ENCODE results near the gene FANCB.

FANCB gene

DNA sequence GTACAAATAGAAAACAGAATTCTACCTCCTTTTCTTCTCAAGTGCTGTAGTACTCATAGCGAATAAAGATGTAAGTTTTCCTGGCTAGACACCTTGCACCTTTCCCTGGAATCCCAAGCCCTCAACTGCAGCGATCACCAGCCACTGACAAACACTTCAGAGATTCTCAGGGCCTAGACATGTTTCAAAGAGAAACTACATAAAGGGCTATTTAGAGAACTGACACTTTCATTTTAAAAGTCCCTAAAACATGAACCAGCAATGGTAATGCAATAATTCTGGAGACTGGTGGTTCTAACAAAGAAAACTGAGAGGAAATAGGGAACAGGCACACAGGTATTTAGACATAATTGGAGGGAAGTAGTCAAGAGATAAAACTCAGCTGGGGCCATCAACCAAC, 35.7 kb downstream of the FANCB start:
- DNase-seq (ENCODE audit: low read depth in 1 of 2, low spot score in 1 of 2): no peak

DNA sequence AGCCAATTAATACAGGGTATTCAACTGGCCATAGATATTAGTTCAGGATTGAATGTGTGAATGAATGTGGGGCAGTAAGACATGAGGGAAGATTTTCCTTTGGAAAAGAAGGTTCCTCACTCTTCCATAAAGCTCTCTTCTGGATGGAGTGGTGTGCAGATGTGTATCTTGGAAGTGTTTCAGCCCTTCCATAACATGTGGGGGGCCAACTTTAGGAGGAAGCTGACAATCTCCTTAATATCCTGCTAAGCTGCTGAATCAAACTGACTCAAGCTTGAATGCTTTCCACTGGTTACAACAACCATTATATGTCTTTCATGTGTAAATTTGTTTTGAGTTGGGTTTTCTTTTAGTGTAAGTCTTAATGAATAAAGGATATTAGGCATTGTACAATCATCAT, 40.3 kb downstream of the FANCB start:
- no peak for DNase-seq (ENCODE audit: low read depth in 1 of 2, low spot score in 1 of 2)

DNA sequence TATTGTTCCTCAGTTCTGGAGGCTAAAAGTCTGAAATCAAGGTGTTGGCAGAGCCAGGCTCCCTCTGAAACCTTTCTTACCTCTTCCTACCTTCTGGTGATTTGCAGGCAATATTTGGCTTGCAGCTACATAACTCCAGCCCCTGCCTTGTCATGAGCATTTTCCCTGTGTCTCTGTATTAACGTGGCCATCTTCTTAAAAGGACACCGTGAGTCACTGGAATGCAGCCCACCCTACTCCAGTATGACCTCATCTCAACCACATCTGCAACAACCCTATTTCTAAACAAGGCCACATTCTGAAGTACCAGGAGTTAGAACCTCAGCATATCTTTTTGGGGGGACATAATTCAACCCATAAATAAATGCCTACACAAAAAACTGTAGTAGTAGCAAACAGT, 40.7 kb downstream of the FANCB start:
- no peak for DNase-seq (ENCODE audit: low read depth in 1 of 2, low spot score in 1 of 2)

GRCh38 chrX:14829643-14830042, 43.2 kb downstream of the FANCB start:
- DNase-seq (ENCODE audit: low read depth in 1 of 2, low spot score in 1 of 2): no peak

DNA sequence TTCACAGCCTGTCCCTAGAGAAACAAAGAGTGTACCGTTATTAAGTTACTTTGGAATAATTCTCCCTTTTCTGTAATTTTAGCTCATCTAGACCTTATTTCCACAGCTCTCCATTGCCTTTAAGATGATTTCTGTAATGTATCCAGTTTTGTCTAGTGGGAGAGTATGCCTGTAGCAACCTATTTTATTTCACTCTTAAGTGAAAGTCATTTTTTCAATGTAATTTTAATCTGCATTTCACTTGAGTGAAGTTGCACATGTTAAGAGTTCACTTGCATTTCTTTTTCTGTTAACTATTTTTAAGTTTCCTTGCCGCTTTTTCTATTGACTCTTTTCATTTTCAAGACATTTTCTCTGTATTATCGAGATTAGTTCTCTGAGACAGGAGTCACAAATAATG, 46.5 kb downstream of the FANCB start:
- DNase-seq (ENCODE audit: low read depth in 1 of 2, low spot score in 1 of 2): no peak

DNA sequence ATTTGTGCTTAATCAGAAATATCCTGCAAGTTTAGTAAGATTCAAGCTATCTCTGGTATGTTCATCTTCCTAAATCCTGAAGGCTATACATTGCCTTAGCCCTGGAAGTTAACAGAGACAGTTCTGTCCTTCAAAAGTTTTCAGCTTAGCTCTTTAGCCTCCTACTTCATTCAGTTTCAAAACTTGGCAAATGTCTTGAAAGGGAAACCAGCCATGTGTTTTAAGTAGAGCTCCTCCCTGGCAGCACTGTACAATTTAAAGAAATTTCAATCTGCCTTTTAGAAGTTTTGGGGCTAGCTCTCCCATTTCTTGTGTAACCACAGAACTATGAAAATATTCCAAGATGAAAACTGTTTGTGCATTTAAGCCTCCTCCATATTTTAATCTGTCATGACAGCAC, 47.0 kb downstream of the FANCB start:
- DNase-seq (ENCODE audit: low read depth in 1 of 2, low spot score in 1 of 2): no peak

DNA sequence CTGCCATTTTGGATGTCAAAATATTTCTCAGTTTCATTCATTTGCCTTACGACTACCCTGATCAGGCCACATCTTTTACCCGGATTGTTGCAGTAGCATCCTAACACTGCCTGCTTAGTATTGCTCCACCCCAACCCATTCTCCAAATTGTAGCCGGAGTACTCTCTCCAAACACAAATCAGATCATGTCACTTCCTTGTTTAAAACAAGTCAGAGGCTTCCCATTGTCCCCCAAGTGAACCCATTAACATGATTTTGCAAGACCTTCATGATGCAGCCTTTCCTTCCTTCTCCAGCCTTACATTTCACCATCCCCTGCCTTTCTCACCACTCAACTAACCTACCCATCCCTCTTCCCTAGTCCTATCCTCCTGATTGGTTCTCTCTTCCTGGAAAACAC, 53.1 kb downstream of the FANCB start:
- no peak for DNase-seq (ENCODE audit: low read depth in 1 of 2, low spot score in 1 of 2)

DNA sequence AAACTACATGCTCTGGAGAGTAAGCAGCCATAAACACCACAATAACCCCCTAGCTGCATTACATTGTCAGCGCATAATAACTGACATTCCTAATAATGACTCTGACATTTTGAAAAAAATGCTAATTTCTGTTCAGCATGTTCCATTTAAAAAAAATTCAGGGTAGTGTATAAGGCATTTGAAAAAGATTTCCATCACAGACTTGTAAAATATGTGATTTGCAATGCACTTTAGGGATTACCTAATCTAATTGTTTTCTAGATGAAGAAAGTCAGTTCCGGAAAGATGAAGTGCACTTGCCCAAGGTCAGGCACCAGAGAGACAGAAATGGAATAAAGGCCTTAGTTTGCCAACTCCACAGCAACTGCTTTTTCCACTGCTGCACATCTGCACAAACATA, 55.3 kb downstream of the FANCB start:
- no peak for DNase-seq (ENCODE audit: low read depth in 1 of 2, low spot score in 1 of 2)

GRCh38 chrX:14802943-14803710, 69.7 kb downstream of the FANCB start:
- no peak for DNase-seq (ENCODE audit: low read depth in 1 of 2, low spot score in 1 of 2)

- DNase-seq (ENCODE audit: low read depth in 1 of 2, low spot score in 1 of 2): no peak
These were observed 71.7 kb downstream of the FANCB start for GRCh38 chrX:14801136-14801535.

DNA sequence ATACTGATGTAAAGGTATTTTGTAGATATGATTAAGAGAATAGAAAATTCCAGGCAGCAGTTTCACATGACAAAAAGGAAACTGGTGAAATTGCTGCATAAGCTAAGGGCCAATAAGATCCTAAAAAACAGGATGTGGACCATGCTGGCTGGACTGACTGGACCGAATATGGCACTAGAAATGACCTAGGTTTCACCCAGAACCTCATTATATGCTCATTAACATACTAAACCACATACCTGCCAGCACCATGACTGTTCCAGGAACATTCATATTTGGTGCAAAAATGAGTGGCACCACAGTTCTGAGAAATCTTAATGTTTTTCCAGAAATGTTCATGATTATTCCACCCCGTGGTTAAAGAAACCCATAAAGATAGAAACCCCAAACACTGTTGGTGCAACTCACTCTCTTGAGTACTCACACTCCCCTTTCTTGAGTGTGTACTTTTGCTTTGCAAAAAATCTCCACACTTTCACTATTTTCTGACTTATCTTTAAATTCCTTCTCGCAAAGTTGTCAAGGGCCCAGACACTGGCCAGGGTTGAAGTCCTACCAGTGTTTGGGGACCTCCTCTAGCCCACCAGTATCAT, 74.0 kb downstream of the FANCB start:
- DNase-seq (ENCODE audit: low read depth in 1 of 2, low spot score in 1 of 2): no peak

All from stimulated activated CD4-positive, alpha-beta T cell treated with anti-CD3 and anti-CD28 coated beads, Interleukin-15, amount 100 ng/mL, for 1 hour (primary cell).